Raji (cell line): ENCODE results near the gene TLR3.

Experiments used
- POLR2A ChIP-seq: IDR thresholded peaks from 2 replicates; pipeline ENCODE4 v1.6.1; 2011; ENCODE audit warnings: low read depth, low read length, control low read depth; ENCODE audit not compliant: insufficient read depth

The TLR3 gene

DNA sequence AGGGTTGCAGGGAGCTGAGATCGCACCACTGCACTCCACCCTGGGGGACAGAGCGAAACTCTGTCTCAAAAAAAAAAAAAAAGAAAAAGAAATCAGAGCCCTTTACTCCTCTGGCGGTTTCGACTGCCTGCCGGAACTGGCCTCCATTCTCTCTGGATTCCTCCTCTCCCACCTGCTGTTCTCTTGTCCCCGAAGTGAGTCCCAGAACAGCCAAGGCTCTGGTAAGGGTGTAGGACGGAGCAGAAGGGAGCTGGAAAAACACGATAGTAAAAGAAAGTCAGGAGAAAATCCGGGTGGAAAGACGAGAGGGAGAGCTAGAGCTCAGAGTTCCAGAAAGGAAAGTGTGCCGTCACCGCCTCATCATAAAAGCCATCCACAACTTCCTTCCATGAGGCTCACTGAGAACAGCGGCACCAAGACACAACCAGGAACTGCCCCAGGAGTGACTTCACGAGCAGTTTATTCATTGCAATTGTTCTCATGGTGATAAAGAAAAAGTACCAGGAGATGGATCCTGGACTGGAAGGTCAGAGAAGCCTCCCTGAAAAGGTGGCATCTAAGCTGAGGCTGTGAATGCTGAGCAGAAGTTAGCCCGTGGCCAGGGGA lies 12.3 kb downstream of the TLR3 start:
- no peak for TF ChIP-seq POLR2A

DNA sequence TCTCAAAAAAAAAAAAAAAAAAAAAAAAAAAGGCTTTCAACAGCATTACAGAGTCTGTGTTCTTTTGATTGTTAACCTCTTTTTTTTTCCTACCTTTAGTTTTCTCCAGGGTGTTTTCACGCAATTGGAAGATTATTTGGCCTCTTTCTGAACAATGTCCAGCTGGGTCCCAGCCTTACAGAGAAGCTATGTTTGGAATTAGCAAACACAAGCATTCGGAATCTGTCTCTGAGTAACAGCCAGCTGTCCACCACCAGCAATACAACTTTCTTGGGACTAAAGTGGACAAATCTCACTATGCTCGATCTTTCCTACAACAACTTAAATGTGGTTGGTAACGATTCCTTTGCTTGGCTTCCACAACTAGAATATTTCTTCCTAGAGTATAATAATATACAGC lies 13.3 kb downstream of the TLR3 start:
- TF ChIP-seq POLR2A: no peak

DNA sequence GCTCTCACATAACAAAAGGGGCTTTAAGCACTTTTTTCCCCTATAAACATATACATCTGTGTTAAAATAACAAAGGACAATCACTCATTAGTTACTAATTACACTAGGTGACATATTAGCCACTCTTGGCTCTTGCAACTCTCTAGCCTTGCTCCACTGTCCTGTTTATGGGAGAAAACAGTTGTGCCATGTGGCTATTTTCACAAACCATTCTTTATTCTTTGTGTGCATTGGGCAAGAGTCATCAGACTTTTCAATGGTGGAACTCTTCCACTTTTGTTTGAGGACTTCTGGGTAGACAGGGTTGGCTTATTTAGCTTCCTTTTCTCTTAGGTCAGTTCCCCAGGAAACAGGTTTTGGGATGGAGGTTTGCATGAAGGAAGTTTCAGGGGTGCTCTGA lies 19.6 kb downstream of the TLR3 start:
- no peak for TF ChIP-seq POLR2A

DNA sequence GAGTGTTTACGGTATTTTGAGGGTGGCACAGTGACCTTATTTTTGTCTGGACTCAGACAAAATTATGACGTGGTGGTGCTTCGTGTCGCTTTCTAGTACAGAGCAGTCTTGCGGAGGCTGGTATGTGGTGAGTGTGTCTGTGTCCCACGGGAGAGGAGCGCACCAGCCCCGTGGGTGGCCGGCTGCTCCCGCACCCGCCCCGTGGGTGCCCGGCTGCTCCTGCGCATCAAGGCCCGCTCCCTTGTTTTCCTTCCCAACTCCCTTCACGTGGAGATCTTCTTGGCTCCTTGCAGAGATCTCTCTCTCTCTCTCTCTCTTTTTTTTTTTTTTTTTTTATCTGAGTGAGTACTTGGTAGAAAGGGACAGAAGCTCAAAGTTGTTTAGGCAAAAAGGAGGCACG lies 23.3 kb downstream of the TLR3 start:
- TF ChIP-seq POLR2A: no peak

DNA sequence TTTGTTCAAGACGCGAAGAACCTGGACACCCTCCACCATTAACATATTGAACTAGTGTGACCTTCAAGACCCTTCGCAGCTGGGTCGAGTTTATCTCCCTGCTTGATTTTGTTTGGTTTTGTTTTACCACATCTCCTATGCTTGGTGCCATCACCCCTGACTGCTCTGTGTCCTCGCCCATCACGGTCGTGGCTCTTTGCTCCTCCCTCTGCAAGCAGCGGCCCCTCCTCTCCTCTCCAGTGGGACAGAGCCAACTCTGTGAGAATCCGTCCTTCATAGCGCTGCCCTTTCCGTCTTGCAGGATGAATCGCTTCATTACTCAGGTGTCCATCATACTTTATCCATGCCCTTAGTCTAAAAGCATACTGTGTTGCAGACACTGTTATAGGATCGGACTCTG lies 26.4 kb downstream of the TLR3 start:
- no peak for TF ChIP-seq POLR2A

DNA sequence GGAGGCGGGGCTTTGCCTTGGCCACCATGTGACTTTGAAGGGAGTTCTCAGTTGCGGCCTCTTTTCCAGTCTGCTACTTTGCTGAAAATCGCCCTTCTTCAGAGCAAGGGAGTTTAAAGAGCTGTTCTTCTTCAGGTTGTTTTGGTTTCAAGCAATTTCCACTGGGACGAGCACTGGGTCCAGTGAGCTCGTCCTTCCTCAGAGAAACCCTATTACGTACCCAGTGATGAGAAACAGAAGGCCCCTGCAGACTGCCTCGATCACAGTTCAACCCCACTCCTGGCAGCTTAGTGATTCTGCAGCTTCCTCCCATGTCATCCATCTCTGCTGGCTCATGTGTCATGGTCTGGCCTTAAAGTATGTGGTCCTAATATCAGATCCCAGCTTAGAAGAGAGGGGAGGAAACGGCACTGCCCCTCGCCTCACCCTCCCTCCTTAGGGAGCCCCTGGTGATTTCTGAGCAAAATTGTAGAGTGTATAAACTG lies 27.8 kb downstream of the TLR3 start:
- no peak for TF ChIP-seq POLR2A

DNA sequence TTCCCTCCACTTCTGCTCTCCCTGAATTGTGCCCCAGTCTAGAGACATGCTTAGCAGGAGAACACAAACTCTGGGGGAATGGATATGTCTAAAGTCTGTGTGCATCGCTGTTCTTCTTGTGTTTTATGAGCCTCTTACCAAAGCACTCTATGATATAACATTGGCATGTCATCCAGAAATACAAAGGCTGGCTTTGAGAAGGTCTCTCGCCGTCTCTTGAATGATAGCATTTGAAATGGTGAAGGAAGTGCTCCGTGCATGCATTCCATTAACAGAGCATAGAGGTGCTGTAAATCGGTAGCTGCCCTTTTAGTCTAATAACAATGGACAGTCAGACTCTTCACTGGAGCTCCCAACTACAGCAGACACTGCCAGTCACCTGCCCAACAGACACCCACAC lies 28.4 kb downstream of the TLR3 start:
- no peak for TF ChIP-seq POLR2A

DNA sequence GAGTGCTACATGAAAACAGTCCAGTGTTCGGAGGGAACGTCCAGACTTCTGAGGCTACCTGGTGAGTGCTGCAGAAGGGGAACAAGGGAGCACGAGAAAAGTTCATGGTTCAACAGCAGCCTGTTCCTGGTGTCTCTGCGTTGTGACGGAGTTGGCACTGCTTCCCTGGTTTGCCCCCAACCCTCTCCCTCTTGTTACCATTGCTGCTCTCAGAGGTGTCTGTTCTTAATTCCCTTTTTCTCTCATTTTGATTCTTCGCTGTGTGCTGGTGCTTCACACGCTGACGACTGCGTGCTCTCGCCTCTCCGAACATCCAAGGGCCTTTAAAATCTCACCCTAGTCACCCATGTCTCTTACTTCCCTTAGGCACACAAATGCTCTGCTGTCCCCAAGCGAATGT lies 34.0 kb downstream of the TLR3 start:
- no peak for TF ChIP-seq POLR2A

DNA sequence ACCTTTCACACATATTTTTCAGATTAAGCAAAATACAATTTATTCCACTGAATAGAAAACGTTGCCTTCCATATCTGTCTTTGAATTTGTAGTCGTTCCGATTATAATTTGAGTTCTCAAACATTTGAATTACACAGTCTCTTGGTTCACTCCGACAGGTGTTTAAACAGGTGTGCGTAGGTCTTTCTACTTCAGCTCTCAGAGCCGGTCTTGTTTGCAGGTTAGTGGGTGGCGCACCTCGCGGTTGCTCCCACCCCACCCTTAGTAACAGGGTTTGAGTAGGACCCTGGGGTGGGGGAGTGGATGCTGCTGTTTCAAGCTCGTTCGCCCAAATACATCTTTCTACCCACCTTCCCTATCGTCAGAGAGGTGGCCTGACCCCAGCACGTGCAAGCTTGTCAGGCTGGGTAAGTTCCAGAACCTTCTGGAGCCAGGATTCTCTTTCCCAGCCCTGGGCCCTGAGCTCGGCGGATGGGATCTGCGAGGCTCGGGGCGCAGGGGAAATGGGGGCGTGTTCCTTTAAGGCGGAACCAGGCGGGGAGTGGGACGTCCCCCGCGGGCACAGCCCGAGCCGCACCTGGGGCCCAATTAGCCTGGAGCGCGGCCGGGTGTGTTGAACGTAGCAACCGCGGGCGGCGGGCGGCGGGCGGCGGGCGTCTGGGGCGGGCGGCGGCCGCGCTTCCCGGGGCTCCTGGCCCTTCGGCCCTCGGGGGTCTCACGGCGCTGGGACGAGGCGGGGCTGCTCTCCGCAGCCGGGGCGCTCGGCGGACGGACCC lies 35.3 kb downstream of the TLR3 start, which contains the start of gene FAM149A:
FAM149A (plus strand) TSS at position 591 of the 776 bp plus-strand sequence.
- no peak for TF ChIP-seq POLR2A

DNA sequence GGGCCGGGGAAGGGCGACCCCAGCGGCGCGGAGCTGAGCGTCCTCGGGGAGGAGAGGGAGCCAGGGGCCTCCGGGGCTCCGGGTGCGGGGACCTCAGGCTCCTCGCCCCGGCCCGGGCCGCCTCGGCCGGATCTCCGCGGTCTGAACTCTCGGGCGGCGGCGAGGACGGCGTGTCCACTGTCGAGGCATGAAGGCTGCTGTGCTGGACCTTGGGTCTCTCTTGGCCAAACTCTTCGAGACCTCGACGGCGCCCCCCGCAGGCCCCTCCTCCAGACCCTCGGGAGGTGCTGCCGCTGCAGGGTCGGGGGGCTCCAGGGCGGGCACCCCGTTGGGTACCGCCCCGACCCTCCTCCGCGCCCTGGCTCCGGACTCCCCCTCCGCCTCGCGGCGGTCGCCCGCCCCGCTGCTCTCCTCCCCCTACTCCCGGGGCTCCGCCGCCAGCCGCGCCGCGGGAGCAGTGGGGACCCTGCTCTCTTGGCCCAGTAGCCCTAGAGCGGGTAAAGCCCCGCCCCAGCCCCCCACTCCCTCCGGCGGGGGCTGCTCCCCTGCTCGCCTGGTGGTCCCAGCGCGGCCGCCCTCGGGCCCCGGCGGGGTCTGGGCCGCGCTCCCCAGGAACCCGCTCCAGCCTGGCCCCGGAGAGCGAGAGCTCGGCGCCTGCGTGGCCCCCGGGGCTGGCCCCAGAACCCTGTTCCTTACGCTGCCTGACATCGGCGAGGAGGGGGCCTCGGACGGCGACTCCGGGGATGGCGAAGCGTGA lies 36.1 kb downstream of the TLR3 start:
- TF ChIP-seq POLR2A: no peak

DNA sequence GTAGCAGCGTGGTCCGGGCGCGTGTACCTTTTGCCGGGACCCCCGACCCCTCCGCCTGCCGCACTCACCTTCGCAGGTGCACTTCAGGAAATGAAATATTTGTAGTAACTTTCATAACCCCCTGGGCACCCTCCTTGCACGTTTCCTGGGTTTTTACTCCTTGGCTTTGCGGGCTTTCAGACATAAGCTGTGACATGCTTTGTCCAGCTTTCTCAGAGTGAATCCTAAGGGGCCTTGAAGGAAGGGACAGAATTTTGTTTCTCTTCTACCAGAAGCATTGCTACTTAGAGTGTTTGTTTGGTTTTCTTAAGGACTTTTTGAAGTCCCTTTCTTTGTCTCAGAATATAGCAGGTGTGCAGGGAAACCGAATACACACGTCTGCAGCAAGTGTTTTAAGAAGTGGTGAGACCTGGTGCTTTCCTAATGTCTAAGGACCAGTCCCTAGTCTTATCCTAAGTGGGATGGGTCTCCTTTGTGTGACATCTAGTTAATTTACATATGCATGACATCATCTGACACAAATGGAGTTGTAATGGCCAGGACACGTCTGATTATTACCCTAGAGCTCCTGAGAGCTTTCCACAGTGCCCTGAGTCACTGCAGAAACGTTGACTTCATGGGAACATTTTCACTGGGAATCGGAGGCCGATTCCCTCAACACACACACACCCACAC lies 36.8 kb downstream of the TLR3 start:
- TF ChIP-seq POLR2A: no peak

DNA sequence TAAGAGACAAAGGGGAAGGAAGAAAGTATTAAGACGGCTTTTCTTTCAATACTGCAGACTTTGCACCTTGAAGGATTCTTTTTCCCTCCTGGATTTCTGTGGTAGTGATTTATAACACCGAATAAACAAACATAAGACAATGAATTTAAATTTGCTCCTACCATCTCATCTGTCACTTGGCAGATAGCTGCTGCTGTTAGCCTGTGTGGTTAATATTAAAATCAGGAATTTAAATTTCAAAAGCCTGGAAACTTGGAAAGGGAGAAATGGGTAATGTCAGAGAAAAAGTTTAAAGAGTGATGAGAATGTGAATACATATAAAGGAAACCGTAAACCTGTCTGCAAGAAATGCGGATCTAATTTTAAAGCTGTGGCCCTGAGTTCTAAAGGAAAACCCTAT lies 39.0 kb downstream of the TLR3 start:
- no peak for TF ChIP-seq POLR2A

DNA sequence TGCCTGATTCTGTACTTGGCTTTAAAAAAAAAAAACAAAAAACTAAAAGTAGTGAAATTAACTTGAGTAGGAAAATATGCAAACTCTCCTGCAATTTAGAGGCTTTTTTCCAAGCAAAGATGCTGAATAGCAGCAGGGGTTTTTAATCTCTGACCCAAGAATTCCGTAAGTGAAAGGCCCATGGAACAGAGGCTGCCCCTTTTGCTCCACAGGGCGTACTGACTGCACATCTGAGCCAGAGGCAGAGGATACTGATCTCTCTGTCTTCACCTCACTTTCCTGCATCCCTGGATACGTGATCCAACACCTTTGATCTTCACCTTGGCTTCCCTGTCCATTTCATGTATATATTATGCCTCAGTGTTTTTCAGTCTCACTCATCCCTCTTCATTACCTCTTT lies 39.4 kb downstream of the TLR3 start:
- no peak for TF ChIP-seq POLR2A

DNA sequence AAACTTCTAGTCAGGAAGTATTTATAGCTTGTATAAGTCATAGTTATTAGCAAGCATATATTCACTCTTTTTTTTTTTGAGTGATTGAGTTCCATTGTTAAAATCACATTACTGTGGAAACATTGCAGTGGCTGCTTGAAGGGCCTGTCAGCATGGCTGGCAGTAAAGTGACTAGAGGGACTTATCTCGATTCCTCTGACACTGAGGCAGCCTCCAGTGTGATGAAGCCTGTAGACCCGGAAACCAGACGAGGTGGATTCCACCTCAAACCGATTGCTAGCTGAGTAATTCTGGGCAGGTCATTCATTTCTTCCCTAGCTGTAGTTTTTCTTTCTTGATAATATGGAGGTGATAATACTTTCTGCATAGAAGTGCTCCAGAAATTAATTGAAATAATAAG lies 40.3 kb downstream of the TLR3 start:
- no peak for TF ChIP-seq POLR2A

DNA sequence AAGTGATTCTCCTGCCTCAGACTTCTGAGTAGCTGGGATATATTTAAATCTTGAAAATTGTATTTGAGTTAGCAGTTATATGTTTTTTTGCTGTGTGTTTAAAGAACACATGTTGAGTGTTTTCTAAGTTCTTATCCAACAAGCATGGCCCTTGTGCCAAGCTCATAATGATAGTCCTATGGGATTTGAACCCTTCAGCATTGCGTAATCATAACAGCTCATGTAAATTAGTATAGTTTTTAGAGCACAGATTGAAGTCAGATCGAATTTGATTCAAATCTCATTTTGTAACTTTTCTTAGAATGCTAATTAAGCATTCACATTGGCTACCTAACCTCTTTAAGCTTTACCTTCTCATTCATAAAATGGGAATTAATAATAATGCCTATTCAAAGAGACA lies 47.7 kb downstream of the TLR3 start:
- TF ChIP-seq POLR2A: no peak
